ENCODE results near the gene TMEM60. TPM values are rescaled to one million over a fixed set of nuclear protein-coding genes. Genes with fewer than 3 reads are reported as not detected.

Gene TMEM60
- total and polyA plus RNA-seq, 2 donors (not counting 3 experiments of a cell fraction or from before 2014, with no cell fraction given): 15.8 to 19.5 TPM

DNA sequence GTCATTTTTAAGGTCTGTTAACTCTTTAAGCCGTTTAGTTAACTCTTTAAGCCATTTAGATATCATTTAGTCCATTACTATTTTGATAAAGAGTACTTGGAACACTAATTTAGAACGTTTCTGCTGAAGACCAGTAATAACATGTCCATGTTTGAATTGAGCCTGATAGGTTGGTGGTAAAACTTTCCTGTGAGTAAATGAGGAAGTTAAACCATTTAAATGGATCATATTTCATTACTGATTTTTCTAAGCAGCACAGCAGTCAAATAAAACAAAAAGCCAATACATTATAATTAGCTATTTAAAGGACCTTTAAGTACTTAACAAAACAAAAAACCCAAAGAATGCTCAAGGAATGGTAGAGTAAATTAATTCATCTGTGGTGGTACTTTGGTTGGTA, 29.8 kb upstream of the TMEM60 start:
- Histone ChIP-seq H3K4me2 (ENCODE audit: insufficient read depth, low read length) (no peak overlapping the region), H3K9me3 (replicated peaks; ENCODE audit: control insufficient read depth, insufficient read depth, low read length) (no peaks in the 10 kb centered on the region), H3K27me3 (ENCODE audit: control insufficient read depth in 2 of 2, insufficient read depth in 2 of 2, low read length in 2 of 2) (no peaks in the 10 kb centered on the region), H4K20me1 (replicated peaks; ENCODE audit: control insufficient read depth, extremely low read depth, insufficient read depth, low read length) (no peaks in the 10 kb centered on the region), H3K79me2 (ENCODE audit: control insufficient read depth, insufficient read depth, low read length) (no peaks in the 10 kb centered on the region), H3K9me1 (replicated peaks; ENCODE audit: control insufficient read depth, extremely low read depth, insufficient read depth, low read length) (no peaks in the 10 kb centered on the region), H3K27ac (ENCODE audit: insufficient read depth, low read depth, low read length) (no peak overlapping the region), H2AFZ (ENCODE audit: low read depth, low read length) (no peak overlapping the region), H3K4me3 (replicated peaks in 1 of 3; ENCODE audit: insufficient read depth in 1 of 3, low read depth in 1 of 3, low read length in 3 of 3) (no peak overlapping the region), H3K9ac (replicated peaks; ENCODE audit: extremely low read depth, insufficient read depth, low read length) (no peak overlapping the region), H3K4me1 (ENCODE audit: control insufficient read depth, extremely low read depth, insufficient read depth, low read length) (no peaks in the 10 kb centered on the region), H3K36me3 (ENCODE audit: control insufficient read depth in 2 of 2, extremely low read depth in 1 of 2, insufficient read depth in 2 of 2, low read length in 2 of 2) (no peaks in the 10 kb centered on the region)
- dilution Hi-C loops (cut with MboI; ENCODE audit: extremely low pct_ligation_motif_present, low sequenced_read_pairs) (no loop called here), intact Hi-C loops (cut with micrococcal nuclease) (no loop called here)
- BruUV-seq (replicated peaks): no TSS peak
- no peak for FAIRE-seq
- CTCF ChIA-PET: no interaction called here
- DNase-seq (ENCODE audit: low read depth, low spot score): no peak
- POLR2A ChIA-PET: no interaction called here
- TF ChIP-seq, protein P1, sequence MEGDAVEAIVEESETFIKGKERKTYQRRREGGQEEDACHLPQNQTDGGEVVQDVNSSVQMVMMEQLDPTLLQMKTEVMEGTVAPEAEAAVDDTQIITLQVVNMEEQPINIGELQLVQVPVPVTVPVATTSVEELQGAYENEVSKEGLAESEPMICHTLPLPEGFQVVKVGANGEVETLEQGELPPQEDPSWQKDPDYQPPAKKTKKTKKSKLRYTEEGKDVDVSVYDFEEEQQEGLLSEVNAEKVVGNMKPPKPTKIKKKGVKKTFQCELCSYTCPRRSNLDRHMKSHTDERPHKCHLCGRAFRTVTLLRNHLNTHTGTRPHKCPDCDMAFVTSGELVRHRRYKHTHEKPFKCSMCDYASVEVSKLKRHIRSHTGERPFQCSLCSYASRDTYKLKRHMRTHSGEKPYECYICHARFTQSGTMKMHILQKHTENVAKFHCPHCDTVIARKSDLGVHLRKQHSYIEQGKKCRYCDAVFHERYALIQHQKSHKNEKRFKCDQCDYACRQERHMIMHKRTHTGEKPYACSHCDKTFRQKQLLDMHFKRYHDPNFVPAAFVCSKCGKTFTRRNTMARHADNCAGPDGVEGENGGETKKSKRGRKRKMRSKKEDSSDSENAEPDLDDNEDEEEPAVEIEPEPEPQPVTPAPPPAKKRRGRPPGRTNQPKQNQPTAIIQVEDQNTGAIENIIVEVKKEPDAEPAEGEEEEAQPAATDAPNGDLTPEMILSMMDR (IDR thresholded peaks at IDR 0.05; ENCODE audit: extremely low read depth in 1 of 2, insufficient read depth in 1 of 2, low read depth in 1 of 2, low read length in 2 of 2): no peak
- TF ChIP-seq JUN (IDR thresholded peaks at IDR 0.05; ENCODE audit: borderline replicate concordance, insufficient read depth, insufficient read length, low read depth) (no peak), FOS (IDR thresholded peaks at IDR 0.05; ENCODE audit: borderline replicate concordance, insufficient read depth, low read length) (no peak)
- TF ChIP-seq, protein P2, sequence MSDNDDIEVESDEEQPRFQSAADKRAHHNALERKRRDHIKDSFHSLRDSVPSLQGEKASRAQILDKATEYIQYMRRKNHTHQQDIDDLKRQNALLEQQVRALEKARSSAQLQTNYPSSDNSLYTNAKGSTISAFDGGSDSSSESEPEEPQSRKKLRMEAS (IDR thresholded peaks at IDR 0.05; ENCODE audit: insufficient read depth, insufficient read length): no peak

DNA sequence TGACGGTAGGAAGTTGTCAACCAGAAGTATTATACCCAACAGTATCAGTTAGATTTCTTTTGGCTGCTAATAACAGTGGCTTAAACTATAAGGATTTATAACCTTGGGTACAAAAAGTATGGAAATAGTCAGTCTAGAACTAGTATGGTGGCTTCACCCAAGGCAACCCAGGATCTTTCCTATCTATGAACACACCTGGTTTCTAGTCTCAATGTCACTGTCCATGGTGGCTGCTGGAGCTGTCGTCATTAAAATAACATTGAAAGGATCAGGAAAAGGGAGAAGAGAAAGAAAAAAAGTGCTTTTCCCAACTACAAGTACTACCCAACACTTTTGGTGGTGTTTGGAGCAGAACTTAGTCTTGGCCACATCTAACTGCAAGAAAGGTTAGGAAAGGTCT, 28.1 kb upstream of the TMEM60 start:
- no peaks in the 10 kb centered on the region for H3K4me1 ChIP-seq (ENCODE audit: control insufficient read depth, extremely low read depth, insufficient read depth, low read length)
- no peak overlapping the region for H3K4me2 ChIP-seq (ENCODE audit: insufficient read depth, low read length)
- dilution Hi-C loops (cut with MboI; ENCODE audit: extremely low pct_ligation_motif_present, low sequenced_read_pairs): no loop called here

More for the DNA sequence above, 28.1 kb upstream of the TMEM60 start:
- Histone ChIP-seq H3K79me2 (ENCODE audit: control insufficient read depth, insufficient read depth, low read length) (peaks cover 12% of the 10 kb centered on the region), H3K9me1 (replicated peaks; ENCODE audit: control insufficient read depth, extremely low read depth, insufficient read depth, low read length) (no peaks in the 10 kb centered on the region), H3K36me3 (ENCODE audit: control insufficient read depth in 2 of 2, extremely low read depth in 1 of 2, insufficient read depth in 2 of 2, low read length in 2 of 2) (no peaks in the 10 kb centered on the region), H3K27ac (ENCODE audit: insufficient read depth, low read depth, low read length) (no peak overlapping the region), H3K4me3 (replicated peaks in 1 of 3; ENCODE audit: insufficient read depth in 1 of 3, low read depth in 1 of 3, low read length in 3 of 3) (no peak overlapping the region), H4K20me1 (replicated peaks; ENCODE audit: control insufficient read depth, extremely low read depth, insufficient read depth, low read length) (no peaks in the 10 kb centered on the region), H2AFZ (ENCODE audit: low read depth, low read length) (no peak overlapping the region), H3K9ac (replicated peaks; ENCODE audit: extremely low read depth, insufficient read depth, low read length) (no peak overlapping the region), H3K9me3 (replicated peaks; ENCODE audit: control insufficient read depth, insufficient read depth, low read length) (peaks cover 1% of the 10 kb centered on the region), H3K27me3 (ENCODE audit: control insufficient read depth in 2 of 2, insufficient read depth in 2 of 2, low read length in 2 of 2) (no peaks in the 10 kb centered on the region)
- ChIA-PET POLR2A (no interaction called here), CTCF (interaction anchor here (1.3 to 1.8 kb wide), 2 partner anchors 8 to 14 kb away, joined by 3 to 4 read pairs; no protein-coding TSS in a partner anchor)
- TF ChIP-seq FOS (IDR thresholded peaks at IDR 0.05; ENCODE audit: borderline replicate concordance, insufficient read depth, low read length) (no peak), MYC (IDR thresholded peaks at IDR 0.05; ENCODE audit: low read depth, low read length) (no peak), POLR2AphosphoS5 (IDR thresholded peaks at IDR 0.05; ENCODE audit: insufficient read depth, low read depth, low read length) (no peak), JUN (IDR thresholded peaks at IDR 0.05; ENCODE audit: borderline replicate concordance, insufficient read depth, insufficient read length, low read depth) (no peak), GATA2 (IDR thresholded peaks at IDR 0.05; ENCODE audit: insufficient read depth, insufficient read length, low read depth, low read length) (no peak), EZH2 (IDR thresholded peaks at IDR 0.05; ENCODE audit: borderline replicate concordance, low read depth, low read length, severe bottlenecking) (no peak), POLR2A (IDR thresholded peaks at IDR 0.05; ENCODE audit: low read depth, low read length) (no peak)
- TF ChIP-seq, protein P2 (IDR thresholded peaks at IDR 0.05; ENCODE audit: insufficient read depth, insufficient read length): no peak
- TF ChIP-seq, protein P1 (IDR thresholded peaks at IDR 0.05; ENCODE audit: extremely low read depth in 1 of 2, insufficient read depth in 1 of 2, low read depth in 1 of 2, low read length in 2 of 2): no peak
- no peak for FAIRE-seq
- DNase-seq (ENCODE audit: low read depth, low spot score): no peak
- intact Hi-C loops (cut with micrococcal nuclease): no loop called here
- BruUV-seq (replicated peaks): no TSS peak
